DOHH2 (cell line): Measurements from ENCODE around the gene PLET1.

Source experiments
- H3F3A ChIP-seq: fragments of 200-600 bp; sonication (generic), shearing (Covaris generic); 2 replicates; pipeline ENCODE4 v1.6.0; 2016; ENCODE audit warnings: antibody characterized with exemption, mild to moderate bottlenecking; ENCODE audit not compliant: control insufficient read depth, insufficient read depth
- H3K27ac ChIP-seq: fragments of 200-600 bp; sonication (generic); 2 replicates; pipeline ENCODE4 v1.5.1; 2014; ENCODE audit warnings: low read depth, mild to moderate bottlenecking, low read length, moderate library complexity
- H3K27me3 ChIP-seq: fragments of 200-600 bp; sonication (generic); 2 replicates; pipeline ENCODE4 v1.6.1; 2014; ENCODE audit warnings: mild to moderate bottlenecking, low read length, mixed read lengths; ENCODE audit not compliant: control insufficient read depth
- H3K36me3 ChIP-seq: fragments of 200-600 bp; sonication (generic); 2 replicates; pipeline ENCODE4 v1.6.1; 2014; ENCODE audit warnings: mild to moderate bottlenecking, low read length, moderate library complexity, mixed read lengths; ENCODE audit not compliant: control insufficient read depth
- H3K4me1 ChIP-seq: fragments of 200-600 bp; sonication (generic); 2 replicates; pipeline ENCODE4 v1.6.1; 2014; ENCODE audit warnings: mild to moderate bottlenecking, low read length, mixed read lengths; ENCODE audit not compliant: control insufficient read depth
- H3K4me2 ChIP-seq: fragments of 200-600 bp; sonication (generic); 2 replicates; pipeline ENCODE4 v1.6.0; 2014; ENCODE audit warnings: mild to moderate bottlenecking, low read length, moderate library complexity
- H3K4me3 ChIP-seq: fragments of 200-600 bp; sonication (generic); 2 replicates; pipeline ENCODE4 v1.5.1; 2014; ENCODE audit warnings: mild to moderate bottlenecking, low read length, mixed read lengths
- H3K79me2 ChIP-seq: fragments of 200-600 bp; sonication (generic); 2 replicates; pipeline ENCODE4 v1.6.1; 2014; ENCODE audit warnings: mild to moderate bottlenecking, low read length, mixed read lengths; ENCODE audit not compliant: control insufficient read depth
- H3K9me2 ChIP-seq: fragments of 200-600 bp; sonication (generic); replicated peaks from 2 replicates; pipeline ENCODE4 v1.6.1; 2014; ENCODE audit warnings: mild to moderate bottlenecking, low read length, mixed read lengths; ENCODE audit not compliant: control insufficient read depth
- H3K9me3 ChIP-seq: fragments of 200-600 bp; sonication (generic); 2 replicates; pipeline ENCODE4 v1.6.1; 2014; ENCODE audit warnings: antibody characterized with exemption, low read length, mixed read lengths; ENCODE audit not compliant: control insufficient read depth, insufficient read depth
- H4K20me1 ChIP-seq: fragments of 200-600 bp; sonication (generic); 2 replicates; pipeline ENCODE4 v1.6.0; 2014; ENCODE audit warnings: low read depth, mild to moderate bottlenecking, antibody characterized with exemption, low read length, moderate library complexity; ENCODE audit not compliant: control insufficient read depth, insufficient read depth
- EZH2phosphoT487 ChIP-seq: fragments of 200-600 bp; sonication (generic); IDR thresholded peaks from 2 replicates; pipeline ENCODE4 v1.6.1; 2017; ENCODE audit warnings: borderline replicate concordance, mild to moderate bottlenecking, antibody characterized with exemption, low read length, moderate library complexity, mixed read lengths
- TF ChIP-seq, protein P1 (sequence below): fragments of 200-600 bp; sonication (generic); IDR thresholded peaks from one replicate; pipeline ENCODE4 v1.5.1; 2014; ENCODE audit warnings: antibody characterized with exemption, mild to moderate bottlenecking, low read depth, low read length; ENCODE audit not compliant: poor library complexity, severe bottlenecking

PLET1 gene

GRCh38 chr11:112249871-112250610 is 10.6 kb downstream of the PLET1 start:
- Histone ChIP-seq H4K20me1 (no peaks in the 10 kb centered on the region), H3K79me2 (no peaks in the 10 kb centered on the region), H3K27ac (no peak overlapping the region), H3F3A (no peaks in the 10 kb centered on the region), H3K9me3 (no peaks in the 10 kb centered on the region), H3K27me3 (no peaks in the 10 kb centered on the region), H3K4me2 (no peak overlapping the region), H3K4me1 (no peaks in the 10 kb centered on the region), H3K36me3 (no peaks in the 10 kb centered on the region), H3K9me2 (no peaks in the 10 kb centered on the region), H3K4me3 (no peak overlapping the region)
- no peak for TF ChIP-seq EZH2phosphoT487
- TF ChIP-seq, protein P1, sequence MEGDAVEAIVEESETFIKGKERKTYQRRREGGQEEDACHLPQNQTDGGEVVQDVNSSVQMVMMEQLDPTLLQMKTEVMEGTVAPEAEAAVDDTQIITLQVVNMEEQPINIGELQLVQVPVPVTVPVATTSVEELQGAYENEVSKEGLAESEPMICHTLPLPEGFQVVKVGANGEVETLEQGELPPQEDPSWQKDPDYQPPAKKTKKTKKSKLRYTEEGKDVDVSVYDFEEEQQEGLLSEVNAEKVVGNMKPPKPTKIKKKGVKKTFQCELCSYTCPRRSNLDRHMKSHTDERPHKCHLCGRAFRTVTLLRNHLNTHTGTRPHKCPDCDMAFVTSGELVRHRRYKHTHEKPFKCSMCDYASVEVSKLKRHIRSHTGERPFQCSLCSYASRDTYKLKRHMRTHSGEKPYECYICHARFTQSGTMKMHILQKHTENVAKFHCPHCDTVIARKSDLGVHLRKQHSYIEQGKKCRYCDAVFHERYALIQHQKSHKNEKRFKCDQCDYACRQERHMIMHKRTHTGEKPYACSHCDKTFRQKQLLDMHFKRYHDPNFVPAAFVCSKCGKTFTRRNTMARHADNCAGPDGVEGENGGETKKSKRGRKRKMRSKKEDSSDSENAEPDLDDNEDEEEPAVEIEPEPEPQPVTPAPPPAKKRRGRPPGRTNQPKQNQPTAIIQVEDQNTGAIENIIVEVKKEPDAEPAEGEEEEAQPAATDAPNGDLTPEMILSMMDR, result no peak

DNA sequence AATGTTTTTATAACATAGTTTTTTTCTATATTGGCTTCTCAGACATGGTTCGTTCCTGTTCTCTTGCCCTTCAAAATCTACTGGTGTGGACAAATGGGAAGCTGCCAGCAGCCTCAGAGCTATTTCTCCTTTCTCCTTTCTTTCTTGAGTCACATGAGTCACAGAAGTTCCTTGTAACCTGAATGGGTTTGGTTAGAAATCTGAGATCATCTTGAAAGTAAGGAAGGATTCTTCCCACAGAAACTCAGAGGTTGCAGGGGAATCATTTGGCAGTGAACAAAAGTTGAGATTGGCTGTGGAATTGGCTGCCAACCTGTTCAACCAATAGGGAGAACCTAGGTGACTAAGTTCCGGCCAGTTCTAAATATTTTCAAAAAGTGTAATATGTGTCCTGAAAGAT is 12.5 kb downstream of the PLET1 start:
- Histone ChIP-seq H3K4me2 (no peak overlapping the region), H3F3A (no peaks in the 10 kb centered on the region), H3K27me3 (no peaks in the 10 kb centered on the region), H3K9me3 (no peaks in the 10 kb centered on the region), H3K4me3 (no peak overlapping the region), H3K9me2 (no peaks in the 10 kb centered on the region), H3K4me1 (no peaks in the 10 kb centered on the region), H3K36me3 (no peaks in the 10 kb centered on the region), H3K27ac (no peak overlapping the region), H4K20me1 (no peaks in the 10 kb centered on the region), H3K79me2 (no peaks in the 10 kb centered on the region)
- no peak for TF ChIP-seq EZH2phosphoT487
- TF ChIP-seq, protein P1, result no peak

- no peaks in the 10 kb centered on the region for H3K79me2 ChIP-seq
- H3K4me3 ChIP-seq, result no peak overlapping the region
- no peak overlapping the region for H3K4me2 ChIP-seq
- no peak for TF ChIP-seq EZH2phosphoT487
- TF ChIP-seq, protein P1, result no peak
- no peaks in the 10 kb centered on the region for H3K4me1 ChIP-seq
- no peaks in the 10 kb centered on the region for H4K20me1 ChIP-seq
- no peaks in the 10 kb centered on the region for H3K9me3 ChIP-seq
- H3F3A ChIP-seq, result no peaks in the 10 kb centered on the region
- H3K27me3 ChIP-seq, result no peaks in the 10 kb centered on the region
- no peak overlapping the region for H3K27ac ChIP-seq
- H3K9me2 ChIP-seq, result no peaks in the 10 kb centered on the region
- H3K36me3 ChIP-seq, result no peaks in the 10 kb centered on the region
Measured at GRCh38 chr11:112247201-112247600, 13.5 kb downstream of the PLET1 start.
